Measurements from ENCODE around the gene SYNPO. TPM values are rescaled to one million over a fixed set of nuclear protein-coding genes. Genes with fewer than 3 reads are reported as not detected.
A peak's percentile ranks its signal among the peaks of the same experiment; 100 is the strongest.

SYNPO gene
- polyA plus RNA-seq, 1 donor (not counting 4 experiments of a cell fraction or from before 2014, with no cell fraction given) = 6.0 TPM

DNA sequence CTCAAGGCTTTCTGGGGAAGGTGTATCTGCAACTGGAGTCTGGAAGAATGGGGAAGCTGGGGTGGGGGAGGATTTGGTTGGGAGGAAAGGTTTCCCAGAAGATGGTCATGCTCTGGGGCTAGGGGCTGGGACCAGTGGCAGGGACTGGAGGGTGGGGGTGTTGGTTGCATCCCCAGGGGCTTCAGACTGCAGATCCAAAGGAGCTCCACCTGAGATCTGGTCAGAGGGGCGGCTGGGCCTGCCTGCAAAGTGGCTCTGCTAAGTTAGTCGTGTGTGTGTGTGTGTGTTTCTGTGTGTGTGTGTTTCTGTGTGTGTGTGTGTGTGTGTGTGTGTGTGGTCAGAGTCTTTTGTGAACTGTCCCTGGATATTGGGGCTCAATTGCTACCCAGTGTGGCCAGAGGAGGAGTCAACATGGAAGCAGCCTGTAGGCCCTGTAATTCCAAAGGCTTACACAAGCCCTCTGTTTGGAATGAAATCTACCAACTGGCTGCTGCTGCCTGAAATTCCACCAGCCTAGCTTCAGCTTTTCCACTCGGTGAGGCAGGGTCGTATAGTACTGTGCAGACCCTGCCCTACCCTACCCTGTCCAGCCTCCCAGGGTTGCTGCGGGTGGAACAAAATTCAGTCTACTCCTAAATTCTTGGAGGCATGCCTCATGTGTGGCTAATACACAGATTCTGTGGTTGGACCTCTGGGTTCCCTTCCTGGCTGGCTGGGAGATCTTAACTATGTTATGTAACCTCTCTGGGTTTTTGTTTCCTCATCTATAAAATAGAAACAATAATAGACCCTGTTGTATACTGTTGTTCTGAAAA lies 12.5 kb upstream of the SYNPO start:
- dilution Hi-C loops (cut with MboI; ENCODE audit: extremely low pct_ligation_motif_present, low sequenced_read_pairs) = no loop called here
- H3K4me2 ChIP-seq (ENCODE audit: control insufficient read depth, extremely low read depth, insufficient read depth, low read depth, low read length) = no peak overlapping the region
- H3K9me3 ChIP-seq (ENCODE audit: control insufficient read depth, low read depth, low read length) = no peaks in the 10 kb centered on the region
- no peak overlapping the region for H3K9ac ChIP-seq (ENCODE audit: control insufficient read depth, extremely low read depth, insufficient read depth, low read length)
- H3K27ac ChIP-seq (ENCODE audit: control insufficient read depth, insufficient read depth, low read length) = no peak overlapping the region
- no peaks in the 10 kb centered on the region for H3K9me1 ChIP-seq (ENCODE audit: control insufficient read depth, extremely low read depth, insufficient read depth, low read length)
- no peak overlapping the region for H3K4me3 ChIP-seq (ENCODE audit: control insufficient read depth in 2 of 3, extremely low read depth in 1 of 3, insufficient read depth in 2 of 3, low read depth in 1 of 3, low read length in 3 of 3)
- H3K79me2 ChIP-seq (ENCODE audit: control insufficient read depth, insufficient read depth, low read length) = no peaks in the 10 kb centered on the region
- TF ChIP-seq, protein P1, sequence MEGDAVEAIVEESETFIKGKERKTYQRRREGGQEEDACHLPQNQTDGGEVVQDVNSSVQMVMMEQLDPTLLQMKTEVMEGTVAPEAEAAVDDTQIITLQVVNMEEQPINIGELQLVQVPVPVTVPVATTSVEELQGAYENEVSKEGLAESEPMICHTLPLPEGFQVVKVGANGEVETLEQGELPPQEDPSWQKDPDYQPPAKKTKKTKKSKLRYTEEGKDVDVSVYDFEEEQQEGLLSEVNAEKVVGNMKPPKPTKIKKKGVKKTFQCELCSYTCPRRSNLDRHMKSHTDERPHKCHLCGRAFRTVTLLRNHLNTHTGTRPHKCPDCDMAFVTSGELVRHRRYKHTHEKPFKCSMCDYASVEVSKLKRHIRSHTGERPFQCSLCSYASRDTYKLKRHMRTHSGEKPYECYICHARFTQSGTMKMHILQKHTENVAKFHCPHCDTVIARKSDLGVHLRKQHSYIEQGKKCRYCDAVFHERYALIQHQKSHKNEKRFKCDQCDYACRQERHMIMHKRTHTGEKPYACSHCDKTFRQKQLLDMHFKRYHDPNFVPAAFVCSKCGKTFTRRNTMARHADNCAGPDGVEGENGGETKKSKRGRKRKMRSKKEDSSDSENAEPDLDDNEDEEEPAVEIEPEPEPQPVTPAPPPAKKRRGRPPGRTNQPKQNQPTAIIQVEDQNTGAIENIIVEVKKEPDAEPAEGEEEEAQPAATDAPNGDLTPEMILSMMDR (optimal IDR thresholded peaks at IDR 0.05 in 1 of 3, IDR thresholded peaks at IDR 0.05 in 1 of 3, conservative IDR thresholded peaks at IDR 0.05 in 1 of 3; ENCODE audit: extremely low read depth in 1 of 3, insufficient read depth in 2 of 3, low read length in 3 of 3) = no peak
- no peak for TF ChIP-seq EZH2 (IDR thresholded peaks at IDR 0.05; ENCODE audit: low read length)
- peaks cover 27% of the 10 kb centered on the region for H3K4me1 ChIP-seq (ENCODE audit: control insufficient read depth, extremely low read depth, insufficient read depth, low read length)
- no peak overlapping the region for H2AFZ ChIP-seq (ENCODE audit: control insufficient read depth, low read length)
- H4K20me1 ChIP-seq (ENCODE audit: control insufficient read depth, extremely low read depth, insufficient read depth, low read length) = no peaks in the 10 kb centered on the region
- no peaks in the 10 kb centered on the region for H3K36me3 ChIP-seq (ENCODE audit: control insufficient read depth in 2 of 2, extremely low read depth in 1 of 2, insufficient read depth in 2 of 2, low read length in 2 of 2)
- FAIRE-seq (peak; percentile 57), DNase-seq (ENCODE audit: low read depth, low spot score) (no peak)
- no peaks in the 10 kb centered on the region for H3K27me3 ChIP-seq (ENCODE audit: control insufficient read depth, extremely low read depth, insufficient read depth, low read length)

DNA sequence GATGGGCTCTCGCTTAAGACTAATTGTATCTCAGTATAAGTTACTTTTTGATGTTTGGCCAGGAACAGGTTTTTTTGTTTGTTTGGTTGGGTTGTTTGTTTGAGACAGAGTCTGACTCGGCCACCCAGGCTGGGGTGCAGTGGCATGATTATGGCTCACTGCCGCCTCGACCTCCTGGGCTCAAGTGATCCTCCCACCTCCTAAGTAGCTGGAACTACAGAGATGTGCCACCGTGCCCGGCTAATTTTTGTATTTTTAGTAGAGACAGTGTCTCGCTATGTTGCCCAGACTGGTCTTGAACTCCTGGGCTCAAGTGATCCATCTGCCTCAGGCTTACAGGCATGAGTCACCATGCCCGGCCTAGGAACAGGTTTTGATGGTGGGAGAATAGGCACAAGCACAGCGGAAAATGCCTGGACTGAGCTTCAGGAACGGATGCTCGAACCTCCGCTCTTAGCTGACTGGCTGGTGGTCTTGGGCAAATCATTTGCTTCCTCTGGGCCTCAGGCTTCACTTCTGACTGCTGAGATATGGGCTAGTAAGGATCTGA lies 11.4 kb upstream of the SYNPO start:
- dilution Hi-C loops (cut with MboI; ENCODE audit: extremely low pct_ligation_motif_present, low sequenced_read_pairs) = no loop called here
- Histone ChIP-seq H3K27me3 (ENCODE audit: control insufficient read depth, extremely low read depth, insufficient read depth, low read length) (no peaks in the 10 kb centered on the region), H3K9me1 (ENCODE audit: control insufficient read depth, extremely low read depth, insufficient read depth, low read length) (no peaks in the 10 kb centered on the region), H4K20me1 (ENCODE audit: control insufficient read depth, extremely low read depth, insufficient read depth, low read length) (no peaks in the 10 kb centered on the region), H2AFZ (ENCODE audit: control insufficient read depth, low read length) (no peak overlapping the region), H3K4me3 (ENCODE audit: control insufficient read depth in 2 of 3, extremely low read depth in 1 of 3, insufficient read depth in 2 of 3, low read depth in 1 of 3, low read length in 3 of 3) (no peak overlapping the region), H3K79me2 (ENCODE audit: control insufficient read depth, insufficient read depth, low read length) (no peaks in the 10 kb centered on the region), H3K4me2 (ENCODE audit: control insufficient read depth, extremely low read depth, insufficient read depth, low read depth, low read length) (no peak overlapping the region), H3K9ac (ENCODE audit: control insufficient read depth, extremely low read depth, insufficient read depth, low read length) (no peak overlapping the region), H3K27ac (ENCODE audit: control insufficient read depth, insufficient read depth, low read length) (no peak overlapping the region), H3K9me3 (ENCODE audit: control insufficient read depth, low read depth, low read length) (no peaks in the 10 kb centered on the region), H3K4me1 (ENCODE audit: control insufficient read depth, extremely low read depth, insufficient read depth, low read length) (peaks cover 27% of the 10 kb centered on the region), H3K36me3 (ENCODE audit: control insufficient read depth in 2 of 2, extremely low read depth in 1 of 2, insufficient read depth in 2 of 2, low read length in 2 of 2) (no peaks in the 10 kb centered on the region)
- TF ChIP-seq, protein P1 (optimal IDR thresholded peaks at IDR 0.05 in 1 of 3, IDR thresholded peaks at IDR 0.05 in 1 of 3, conservative IDR thresholded peaks at IDR 0.05 in 1 of 3; ENCODE audit: extremely low read depth in 1 of 3, insufficient read depth in 2 of 3, low read length in 3 of 3) = no peak
- FAIRE-seq (no peak), DNase-seq (ENCODE audit: low read depth, low spot score) (no peak)
